ENCODE measurements around the gene IQGAP2.
"Not testable (repeated sequence)": the region's sequence is repeated elsewhere in the genome, so short reads cannot be mapped to it uniquely, and the experiment has no call there.

IQGAP2 gene

DNA sequence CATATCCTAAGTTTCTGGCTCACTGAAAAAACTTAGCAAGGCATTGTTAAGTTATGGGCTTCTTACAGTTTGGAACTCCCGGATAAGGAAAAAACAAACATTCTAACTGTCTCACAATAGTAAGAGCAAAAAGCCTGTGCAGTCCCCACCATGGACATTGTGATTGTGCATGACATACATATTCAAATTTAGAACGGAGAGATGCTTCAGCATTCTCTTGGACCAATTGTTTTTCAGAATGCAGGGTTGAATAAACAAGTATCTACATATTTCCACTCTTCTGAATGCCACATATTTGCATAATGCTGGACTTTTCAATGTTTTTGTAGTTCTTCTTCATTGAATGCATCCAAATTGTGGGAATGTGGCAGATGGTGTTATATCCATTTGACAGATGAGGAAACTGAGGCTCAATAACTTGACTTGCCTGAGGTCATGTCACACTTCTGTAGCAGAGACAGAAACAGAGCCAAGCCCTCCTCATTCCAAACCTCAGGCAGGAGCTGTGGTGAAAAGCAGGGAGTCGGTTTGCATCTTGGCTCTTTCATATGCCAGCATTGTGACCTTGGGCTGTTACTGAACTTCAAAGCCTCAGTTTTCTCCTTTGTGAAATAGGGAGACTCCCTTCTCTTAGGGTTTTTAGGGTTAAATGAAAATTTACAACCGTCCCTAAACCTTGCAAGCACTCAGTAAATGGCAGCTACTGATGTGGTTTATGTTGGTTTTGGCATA lies 95.1 kb downstream of the IQGAP2 start:
- no peak for DNase-seq (ENCODE audit: low read depth in 2 of 3, low spot score in 1 of 3)

DNA sequence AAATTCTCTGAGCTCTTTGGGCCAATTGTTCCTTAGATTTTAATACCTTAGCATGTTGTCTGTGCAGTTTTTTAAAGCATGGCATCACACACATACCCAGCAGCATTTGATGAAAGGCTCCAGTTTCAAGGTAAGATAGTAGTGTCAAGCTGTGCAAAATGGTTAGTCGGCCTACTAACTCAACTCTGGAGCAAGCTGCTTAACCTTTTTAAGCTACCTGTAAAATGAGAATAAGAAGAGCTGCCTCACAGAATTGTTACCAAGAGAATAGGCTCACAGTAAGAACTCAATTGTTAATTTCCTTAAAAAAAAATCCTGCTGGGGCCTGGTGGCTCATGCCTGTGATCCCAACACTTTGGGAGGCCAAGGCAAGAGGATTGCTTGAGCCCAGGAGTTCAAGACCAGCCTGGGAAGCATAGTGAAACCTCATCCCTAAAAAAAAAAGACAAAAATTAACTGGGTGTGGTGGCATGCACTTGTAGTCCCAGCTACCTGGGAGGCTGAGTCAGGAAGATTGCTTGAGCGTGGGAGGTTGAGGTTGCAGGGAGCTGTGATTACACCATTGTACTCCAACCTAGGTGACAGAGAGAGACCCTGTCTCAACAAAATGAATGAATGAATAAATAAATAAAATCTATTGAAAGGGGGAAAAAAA lies 96.5 kb downstream of the IQGAP2 start:
- no peak for DNase-seq (ENCODE audit: low read depth in 2 of 3, low spot score in 1 of 3)

GRCh38 chr5:76500633-76501393 lies 97.7 kb downstream of the IQGAP2 start:
- no peak for DNase-seq (ENCODE audit: low read depth in 2 of 3, low spot score in 1 of 3)

DNA sequence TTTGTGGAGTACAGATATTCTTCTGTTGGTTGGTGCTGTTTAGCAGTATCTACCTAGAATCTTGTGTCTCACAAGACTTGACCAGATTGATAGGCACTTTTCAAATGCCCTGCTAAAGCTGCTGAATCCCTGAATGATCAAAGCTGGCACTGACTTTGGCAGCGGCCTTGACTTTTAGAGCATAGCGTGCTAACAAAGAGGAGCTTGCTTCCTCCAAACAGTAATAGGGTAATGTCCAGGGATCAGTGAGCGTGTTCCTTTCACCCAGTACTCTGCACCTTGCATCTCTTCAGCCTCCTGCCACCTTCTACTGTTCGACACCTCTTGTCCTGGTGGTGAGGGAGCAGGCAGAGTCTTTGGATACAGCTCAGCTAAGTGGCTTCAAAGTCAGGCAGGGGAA lies 100.8 kb downstream of the IQGAP2 start:
- no peak for DNase-seq (ENCODE audit: low read depth in 2 of 3, low spot score in 1 of 3)

GRCh38 chr5:76504901-76505564 lies 101.9 kb downstream of the IQGAP2 start:
- DNase-seq (ENCODE audit: low read depth in 2 of 3, low spot score in 1 of 3), result no peak

GRCh38 chr5:76513476-76513875 lies 110.4 kb downstream of the IQGAP2 start:
- no peak for DNase-seq (ENCODE audit: low read depth in 2 of 3, low spot score in 1 of 3)

- DNase-seq (ENCODE audit: low read depth in 2 of 3, low spot score in 1 of 3), result no peak
Measured at GRCh38 chr5:76514292-76514691, 111.2 kb downstream of the IQGAP2 start.

- DNase-seq (ENCODE audit: low read depth in 2 of 3, low spot score in 1 of 3), result no peak
Measured at GRCh38 chr5:76514713-76515112, 111.6 kb downstream of the IQGAP2 start.

- no peak for DNase-seq (ENCODE audit: low read depth in 2 of 3, low spot score in 1 of 3)
Measured at GRCh38 chr5:76517334-76517733, 114.2 kb downstream of the IQGAP2 start.

DNA sequence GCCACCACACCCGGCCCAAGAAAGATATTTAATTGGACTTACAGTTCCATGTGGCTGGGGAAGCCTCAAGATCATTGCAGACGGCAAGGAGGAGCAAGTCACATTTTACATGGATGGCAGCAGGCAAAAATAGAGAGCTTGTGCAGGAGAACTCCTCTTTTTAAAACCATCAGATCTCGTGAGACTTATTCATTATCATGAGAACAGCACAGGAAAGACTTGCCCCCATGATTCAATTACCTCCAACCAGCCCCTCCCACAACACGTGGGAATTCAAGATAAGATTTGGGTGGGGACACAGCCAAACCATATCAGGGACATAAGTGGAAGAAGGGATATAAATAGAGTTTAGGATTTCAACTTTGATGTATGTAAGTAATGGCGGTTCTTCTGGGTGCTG lies 115.2 kb downstream of the IQGAP2 start:
- not testable (repeated sequence) for DNase-seq (ENCODE audit: low read depth in 2 of 3, low spot score in 1 of 3)

GRCh38 chr5:76521240-76521758 lies 118.2 kb downstream of the IQGAP2 start:
- DNase-seq (ENCODE audit: low read depth in 2 of 3, low spot score in 1 of 3), result no peak

DNA sequence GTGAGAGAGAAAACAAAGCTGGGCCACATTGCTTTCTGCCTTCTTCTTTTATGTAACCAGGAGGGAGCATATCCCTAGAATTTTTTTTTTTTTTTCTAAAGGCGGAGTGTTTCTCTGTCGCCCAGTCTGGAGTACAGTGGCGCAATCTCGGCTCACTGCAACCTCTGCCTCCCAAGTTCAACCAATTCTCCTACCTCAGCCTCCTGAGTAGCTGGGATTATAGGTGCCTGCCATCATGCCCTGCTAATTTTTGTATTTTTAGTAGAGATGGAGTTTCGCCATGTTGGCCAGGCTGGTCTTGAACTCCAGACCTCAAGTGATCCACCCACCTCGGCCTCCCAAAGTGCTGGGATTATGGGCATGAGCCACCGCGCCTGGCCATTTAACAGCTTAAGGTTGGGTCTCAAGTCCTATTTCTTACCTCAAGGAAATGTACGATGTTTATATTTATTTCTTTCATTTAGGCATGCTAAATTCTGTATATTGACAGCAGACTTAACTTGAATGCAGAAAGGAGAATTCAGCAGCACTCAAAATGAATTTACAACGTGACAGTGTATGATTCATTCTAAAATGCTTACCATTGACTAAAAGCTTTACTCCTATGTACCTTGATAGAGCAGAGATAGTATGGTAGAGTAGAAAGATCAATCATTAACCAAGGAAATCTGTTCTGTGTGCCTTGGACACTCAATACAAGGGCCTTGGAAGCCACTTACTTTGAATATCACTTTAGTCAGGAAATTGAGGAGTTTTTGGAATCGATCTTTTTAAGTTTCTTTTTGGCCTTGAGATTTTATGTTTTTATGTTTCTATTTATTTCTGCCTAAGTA lies 119.2 kb downstream of the IQGAP2 start:
- DNase-seq (ENCODE audit: low read depth in 2 of 3, low spot score in 1 of 3), result no peak

- no peak for DNase-seq (ENCODE audit: low read depth in 2 of 3, low spot score in 1 of 3)
Measured at GRCh38 chr5:76524101-76524835, 121.2 kb downstream of the IQGAP2 start.

- no peak for DNase-seq (ENCODE audit: low read depth in 2 of 3, low spot score in 1 of 3)
Measured at GRCh38 chr5:76524868-76525267, 121.8 kb downstream of the IQGAP2 start.

DNA sequence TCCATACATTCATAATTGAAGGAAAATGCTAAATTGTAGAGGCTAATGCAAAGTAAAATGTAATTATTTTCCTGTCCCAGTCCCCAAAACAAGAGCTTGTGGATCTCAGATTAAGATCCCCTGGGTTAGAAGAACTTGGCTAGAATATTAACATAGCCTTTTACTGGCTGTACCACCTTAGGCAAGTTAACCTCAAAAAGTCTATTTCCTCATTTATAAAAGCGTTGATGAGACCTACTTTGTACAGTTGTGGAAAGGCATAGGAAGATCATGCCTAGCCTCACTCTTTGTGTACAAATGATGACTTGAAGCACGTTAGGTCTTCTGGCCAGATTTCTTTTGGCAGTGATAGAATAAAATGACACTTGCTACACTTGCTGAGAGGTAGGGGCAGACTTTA lies 122.9 kb downstream of the IQGAP2 start:
- DNase-seq (ENCODE audit: low read depth in 2 of 3, low spot score in 1 of 3), result no peak

GRCh38 chr5:76526950-76527583 lies 124.0 kb downstream of the IQGAP2 start:
- DNase-seq (ENCODE audit: low read depth in 2 of 3, low spot score in 1 of 3), result no peak

GRCh38 chr5:76527685-76528161 lies 124.6 kb downstream of the IQGAP2 start:
- no peak for DNase-seq (ENCODE audit: low read depth in 2 of 3, low spot score in 1 of 3)

- DNase-seq (ENCODE audit: low read depth in 2 of 3, low spot score in 1 of 3), result no peak
Measured at GRCh38 chr5:76528547-76529331, 125.7 kb downstream of the IQGAP2 start.

Data from stimulated activated CD4-positive, alpha-beta T cell treated with anti-CD3 and anti-CD28 coated beads, Interleukin-12 subunit alpha, Interleukin-12 subunit beta, amount 100 ng/mL, for 48 hours (primary cell).